BLaER1 (cell line): Measurements from ENCODE around the gene CUX1.

Experiments used
- H3K27ac ChIP-seq: shearing (Covaris generic); formaldehyde crosslinking; 2 replicates; pipeline ENCODE4 v1.8.1; 2022
- H3K27me3 ChIP-seq: shearing (Covaris generic); formaldehyde crosslinking; 2 replicates; pipeline ENCODE4 v1.8.1; 2022
- H3K36me3 ChIP-seq: shearing (Covaris generic); formaldehyde crosslinking; 2 replicates; pipeline ENCODE4 v1.8.1; 2022
- H3K4me1 ChIP-seq: shearing (Covaris generic); formaldehyde crosslinking; 2 replicates; pipeline ENCODE4 v1.8.1; 2022
- H3K4me2 ChIP-seq: shearing (Covaris generic); formaldehyde crosslinking; 2 replicates; pipeline ENCODE4 v1.8.1; 2022
- H3K4me3 ChIP-seq: shearing (Covaris generic); formaldehyde crosslinking; 2 replicates; pipeline ENCODE4 v1.8.1; 2022
- H3K9ac ChIP-seq: shearing (Covaris generic); formaldehyde crosslinking; 2 replicates; pipeline ENCODE4 v1.8.1; 2022
- H3K9me3 ChIP-seq: shearing (Covaris generic); formaldehyde crosslinking; 2 replicates; pipeline ENCODE4 v1.8.1; 2022
- H4K20me1 ChIP-seq: shearing (Covaris generic); formaldehyde crosslinking; 2 replicates; pipeline ENCODE4 v1.8.1; 2022
- Cebpa-rat ChIP-seq: shearing (Covaris generic); IDR thresholded peaks from 2 replicates; pipeline ENCODE4 v1.8.1; 2022

Gene CUX1

DNA sequence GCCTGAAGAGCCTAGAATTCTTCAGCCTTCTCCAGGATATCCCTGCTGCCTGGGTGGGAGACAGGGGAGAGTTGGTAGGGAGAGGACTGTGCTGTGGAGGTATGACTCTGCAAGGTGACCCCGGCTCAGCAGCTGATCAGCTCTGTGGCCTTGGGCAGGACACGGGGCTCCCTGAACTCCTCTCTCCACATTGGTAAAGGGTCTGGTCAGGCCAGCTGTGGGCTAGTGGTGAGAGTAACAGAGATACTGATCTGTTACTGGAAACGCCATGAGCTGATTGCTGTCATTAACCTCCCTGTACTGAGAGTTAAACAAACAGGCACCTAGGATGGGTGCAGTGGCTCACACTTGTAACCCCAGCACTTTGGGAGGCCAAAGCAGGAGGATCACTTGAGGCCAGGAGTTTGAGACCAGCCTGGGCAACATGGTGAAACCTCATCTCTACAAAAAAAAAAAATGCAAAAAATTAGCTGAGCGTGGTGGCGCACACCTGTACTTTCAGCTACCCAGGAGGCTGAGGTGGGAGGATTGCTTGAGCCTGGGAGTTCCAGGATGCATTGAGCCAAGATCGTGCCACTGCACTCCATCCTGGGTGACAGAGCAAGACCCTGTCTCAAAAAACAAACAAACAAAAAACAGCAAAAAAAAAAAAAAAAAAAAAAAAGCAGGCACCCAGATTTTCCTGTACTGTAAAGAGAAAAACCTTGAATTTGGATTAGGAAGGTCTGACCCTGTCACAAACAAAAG, 151.5 kb downstream of the CUX1 start:
- Histone ChIP-seq H3K4me3 (peak overlapping the region; percentile 58), H3K9ac (peak overlapping the region; percentile 80), H3K4me2 (peak overlapping the region; percentile 95)

DNA sequence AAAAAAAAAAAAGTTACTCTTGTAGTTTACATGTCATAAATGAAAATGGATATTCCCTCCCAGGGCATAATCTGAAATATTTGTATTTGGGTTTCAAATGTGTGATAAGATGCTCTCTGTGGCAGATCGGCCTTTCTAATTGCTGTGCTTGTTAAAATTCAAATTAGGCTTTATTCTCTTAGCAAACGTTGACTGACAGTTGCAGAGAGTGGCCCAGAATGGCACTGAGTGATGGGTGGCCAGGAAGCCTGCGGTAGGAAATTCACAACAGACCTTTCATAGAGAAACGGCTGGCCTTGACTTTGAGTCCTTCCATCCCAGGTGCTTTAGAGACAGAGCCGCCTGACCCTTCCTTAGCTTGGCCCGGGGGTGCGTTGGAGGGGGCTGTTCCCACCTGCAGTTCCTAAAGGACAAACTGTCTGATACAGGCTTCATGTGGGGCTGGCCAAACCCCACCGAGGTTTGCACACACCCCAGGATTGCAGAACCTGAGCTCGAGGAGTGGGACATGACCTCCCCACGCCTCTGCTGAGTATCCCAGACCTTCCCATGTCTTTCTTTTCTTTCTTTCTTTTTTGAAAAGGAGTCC, 152.7 kb downstream of the CUX1 start:
- TF ChIP-seq Cebpa-rat, result no peak
- peaks cover 12% of the 10 kb centered on the region for H3K36me3 ChIP-seq
- peak overlapping the region; percentile 96 for H3K27ac ChIP-seq
- H3K4me3 ChIP-seq, result peak overlapping the region; percentile 58
- H3K27me3 ChIP-seq, result no peaks in the 10 kb centered on the region
- no peaks in the 10 kb centered on the region; the same call in 1 of the 2 replicates for H3K9me3 ChIP-seq
- no peaks in the 10 kb centered on the region for H4K20me1 ChIP-seq
- peak overlapping the region; percentile 80 for H3K9ac ChIP-seq
- peaks cover 100% of the 10 kb centered on the region for H3K4me1 ChIP-seq
- H3K4me2 ChIP-seq, result peak overlapping the region; percentile 95

More for the DNA sequence above, 151.5 kb downstream of the CUX1 start:
- peak overlapping the region; percentile 96 for H3K27ac ChIP-seq
- H3K27me3 ChIP-seq, result no peaks in the 10 kb centered on the region
- no peaks in the 10 kb centered on the region; the same call in 1 of the 2 replicates for H3K9me3 ChIP-seq
- H3K36me3 ChIP-seq, result peaks cover 20% of the 10 kb centered on the region
- H4K20me1 ChIP-seq, result no peaks in the 10 kb centered on the region
- H3K4me1 ChIP-seq, result peaks cover 100% of the 10 kb centered on the region
- TF ChIP-seq Cebpa-rat, result no peak

DNA sequence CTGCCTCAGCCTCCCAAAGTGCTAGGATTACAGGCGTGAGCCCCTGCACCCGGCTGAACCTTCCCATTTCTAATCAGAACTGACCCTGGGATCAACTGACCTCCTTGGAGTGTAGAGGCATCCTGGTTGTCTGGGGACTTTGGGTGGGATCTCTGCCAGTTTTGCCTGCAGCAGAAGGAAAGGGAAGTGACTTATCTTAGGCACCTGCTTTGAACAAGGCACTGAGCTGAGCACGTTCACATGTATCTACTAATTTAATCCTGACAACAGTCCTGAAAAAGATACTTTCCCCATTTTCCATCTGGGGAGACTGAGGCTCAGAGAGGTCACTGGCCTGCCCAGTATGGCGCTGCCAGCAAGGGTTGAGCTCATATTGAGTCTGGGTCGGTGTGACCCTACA, 153.4 kb downstream of the CUX1 start:
- H3K4me1 ChIP-seq, result peaks cover 100% of the 10 kb centered on the region
- TF ChIP-seq Cebpa-rat, result no peak
- peak overlapping the region; percentile 80 for H3K9ac ChIP-seq
- no peaks in the 10 kb centered on the region for H3K27me3 ChIP-seq
- peak overlapping the region; percentile 96 for H3K27ac ChIP-seq
- no peaks in the 10 kb centered on the region; the same call in 1 of the 2 replicates for H3K9me3 ChIP-seq
- peak overlapping the region; percentile 95 for H3K4me2 ChIP-seq
- H4K20me1 ChIP-seq, result no peaks in the 10 kb centered on the region
- peaks cover 12% of the 10 kb centered on the region for H3K36me3 ChIP-seq
- peak overlapping the region; percentile 58 for H3K4me3 ChIP-seq

DNA sequence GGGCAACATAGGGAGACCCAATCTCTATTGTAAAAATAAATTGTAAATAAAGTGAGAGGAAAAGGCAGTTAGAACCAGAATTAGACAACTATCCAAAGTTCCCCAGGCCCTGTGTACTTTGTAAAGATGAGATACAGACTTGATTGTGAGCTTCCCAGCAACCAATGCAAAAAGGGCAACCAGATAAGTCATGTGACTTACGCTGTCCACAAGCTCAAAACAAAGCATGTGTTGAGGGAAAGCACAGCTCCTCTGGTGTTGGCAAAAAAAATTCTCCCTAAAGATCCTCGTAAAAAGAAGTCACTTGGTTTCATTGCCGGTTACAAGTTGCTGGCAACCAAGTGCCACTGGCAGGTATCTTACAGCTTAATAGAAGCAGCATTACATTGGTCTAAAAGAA, 154.0 kb downstream of the CUX1 start:
- Histone ChIP-seq H3K4me3 (no peak overlapping the region), H3K27me3 (no peaks in the 10 kb centered on the region), H3K27ac (peak overlapping the region; percentile 96), H3K36me3 (peaks cover 10% of the 10 kb centered on the region), H3K9ac (peak overlapping the region; percentile 80), H3K4me1 (peaks cover 100% of the 10 kb centered on the region), H3K9me3 (no peaks in the 10 kb centered on the region; the same call in 1 of the 2 replicates), H3K4me2 (peak overlapping the region; percentile 95), H4K20me1 (no peaks in the 10 kb centered on the region)
- TF ChIP-seq Cebpa-rat, result no peak

DNA sequence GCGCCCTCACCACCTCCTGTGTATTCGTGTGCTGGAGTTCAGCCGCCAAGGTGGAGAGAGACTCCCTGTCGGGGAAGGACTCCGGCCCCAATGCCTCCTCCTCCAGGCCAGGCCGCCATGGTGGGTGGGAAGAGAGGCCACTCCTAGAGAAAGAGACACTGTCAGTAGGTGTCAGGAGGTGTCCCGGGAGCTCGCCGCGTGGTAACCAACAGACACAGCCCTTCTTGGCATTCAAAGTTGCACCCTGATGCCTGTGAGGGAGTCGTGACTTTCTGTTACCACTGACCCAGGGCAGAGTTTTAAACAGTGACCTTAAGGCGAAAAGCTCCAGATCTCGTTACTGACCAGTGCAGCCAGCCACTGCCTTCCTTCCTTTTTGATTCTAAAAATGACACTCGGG, 155.2 kb downstream of the CUX1 start:
- H4K20me1 ChIP-seq, result no peaks in the 10 kb centered on the region
- H3K9ac ChIP-seq, result peak overlapping the region; percentile 72
- H3K4me3 ChIP-seq, result peak overlapping the region; percentile 8; the same call in 1 of the 2 replicates
- H3K36me3 ChIP-seq, result peaks cover 8% of the 10 kb centered on the region; the same call in 1 of the 2 replicates
- H3K4me1 ChIP-seq, result peaks cover 100% of the 10 kb centered on the region
- no peaks in the 10 kb centered on the region for H3K27me3 ChIP-seq
- TF ChIP-seq Cebpa-rat, result no peak
- peak overlapping the region; percentile 81 for H3K4me2 ChIP-seq
- peak overlapping the region; percentile 96 for H3K27ac ChIP-seq
- H3K9me3 ChIP-seq, result no peaks in the 10 kb centered on the region; the same call in 1 of the 2 replicates

DNA sequence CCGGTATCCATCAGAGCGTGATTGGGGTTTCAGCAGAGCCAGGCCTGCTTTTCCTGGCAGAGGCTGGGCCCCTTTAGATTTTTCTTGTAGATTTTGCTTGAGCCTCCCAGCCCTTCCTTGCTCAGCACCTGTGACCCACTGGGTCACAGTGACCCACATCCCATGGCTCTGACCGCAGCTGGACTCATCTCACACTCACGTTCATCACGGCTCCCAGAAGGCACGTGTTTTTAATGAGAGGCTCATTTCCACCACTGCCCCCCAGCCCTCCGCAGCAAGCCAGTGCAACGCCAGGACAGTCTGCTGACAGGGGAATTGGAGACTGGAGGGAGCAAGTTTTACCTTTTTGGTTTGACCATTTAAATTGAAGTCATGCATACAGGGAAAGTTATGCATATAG, 155.7 kb downstream of the CUX1 start:
- Histone ChIP-seq H3K4me1 (peaks cover 100% of the 10 kb centered on the region), H3K36me3 (peaks cover 12% of the 10 kb centered on the region; the same call in 1 of the 2 replicates), H3K27ac (peak overlapping the region; percentile 96), H3K4me3 (no peak overlapping the region), H4K20me1 (no peaks in the 10 kb centered on the region), H3K27me3 (no peaks in the 10 kb centered on the region), H3K9ac (peak overlapping the region; percentile 72), H3K4me2 (peak overlapping the region; percentile 81), H3K9me3 (no peaks in the 10 kb centered on the region; the same call in 1 of the 2 replicates)
- TF ChIP-seq Cebpa-rat, result no peak

DNA sequence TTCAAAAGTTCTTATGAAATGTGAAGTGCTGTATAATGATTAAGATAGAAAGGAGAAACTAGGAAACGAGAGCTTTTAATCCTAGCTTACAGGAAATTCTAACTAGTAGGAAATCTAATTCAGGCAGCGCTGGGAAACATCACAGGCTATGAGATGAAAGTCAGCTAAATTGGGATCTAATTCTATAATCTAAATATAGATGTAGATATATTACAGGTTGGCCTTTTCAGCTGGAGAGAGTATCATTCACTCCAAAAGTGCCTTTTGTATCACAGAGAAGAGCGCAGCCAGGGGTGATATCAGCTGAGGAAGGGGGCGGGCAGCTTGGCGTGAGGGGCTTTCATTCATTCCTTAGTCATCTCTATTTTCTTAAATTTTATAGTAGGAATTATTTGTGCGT, 157.0 kb downstream of the CUX1 start:
- H3K36me3 ChIP-seq, result peaks cover 20% of the 10 kb centered on the region
- peak overlapping the region; percentile 81 for H3K4me2 ChIP-seq
- TF ChIP-seq Cebpa-rat, result no peak
- H3K9me3 ChIP-seq, result no peaks in the 10 kb centered on the region; the same call in 1 of the 2 replicates
- H3K27me3 ChIP-seq, result no peaks in the 10 kb centered on the region
- H3K9ac ChIP-seq, result peak overlapping the region; percentile 72
- peaks cover 100% of the 10 kb centered on the region for H3K4me1 ChIP-seq
- no peaks in the 10 kb centered on the region for H4K20me1 ChIP-seq
- H3K4me3 ChIP-seq, result no peak overlapping the region; the same call in 1 of the 2 replicates
- H3K27ac ChIP-seq, result peak overlapping the region; percentile 96

DNA sequence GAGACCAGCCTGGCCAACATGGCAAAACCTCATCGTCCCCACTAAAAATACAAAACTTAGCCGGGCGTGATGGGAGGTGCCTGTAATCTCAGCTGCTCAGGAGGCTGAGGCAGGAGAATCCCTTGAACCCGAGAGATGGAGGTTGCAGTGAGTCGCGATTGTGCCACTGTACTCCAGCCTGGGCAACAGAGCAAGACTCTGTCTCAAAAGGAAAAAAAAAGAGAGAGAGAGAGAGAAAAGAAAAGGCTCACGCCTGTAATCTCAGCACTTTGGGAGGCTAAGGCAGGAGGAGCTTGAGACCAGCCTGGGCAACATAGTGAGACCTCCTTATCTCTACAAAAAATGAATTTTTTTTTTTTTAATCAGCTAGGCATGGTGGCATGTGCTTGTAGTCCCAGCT, 157.6 kb downstream of the CUX1 start:
- Histone ChIP-seq H3K9ac (peak overlapping the region; percentile 72), H3K4me2 (peak overlapping the region; percentile 81), H3K9me3 (no peaks in the 10 kb centered on the region; the same call in 1 of the 2 replicates), H3K36me3 (peaks cover 20% of the 10 kb centered on the region), H3K27ac (peak overlapping the region; percentile 96), H4K20me1 (no peaks in the 10 kb centered on the region), H3K4me1 (peaks cover 100% of the 10 kb centered on the region), H3K27me3 (no peaks in the 10 kb centered on the region), H3K4me3 (no peak overlapping the region)
- no peak for TF ChIP-seq Cebpa-rat

DNA sequence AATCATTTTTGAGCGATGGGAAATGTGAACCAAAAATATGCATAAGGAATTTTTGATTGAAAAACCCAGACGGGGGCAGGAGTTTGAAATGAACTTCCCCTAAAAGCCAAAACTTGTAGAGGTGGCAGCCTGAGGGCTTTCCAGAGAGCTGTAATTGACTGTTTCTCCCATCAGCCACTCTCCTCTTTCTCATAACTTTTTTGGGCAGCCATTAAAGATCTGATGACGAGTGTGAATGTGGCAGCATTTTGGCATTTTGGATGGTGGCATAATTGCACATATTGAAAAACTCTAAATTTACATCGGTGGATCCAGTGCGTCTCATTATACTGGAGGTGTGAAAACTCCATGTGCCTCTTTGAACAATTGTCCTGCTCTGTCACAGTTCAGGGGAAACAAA, 159.0 kb downstream of the CUX1 start:
- Histone ChIP-seq H3K9me3 (no peaks in the 10 kb centered on the region; the same call in 1 of the 2 replicates), H3K9ac (no peak overlapping the region)

DNA sequence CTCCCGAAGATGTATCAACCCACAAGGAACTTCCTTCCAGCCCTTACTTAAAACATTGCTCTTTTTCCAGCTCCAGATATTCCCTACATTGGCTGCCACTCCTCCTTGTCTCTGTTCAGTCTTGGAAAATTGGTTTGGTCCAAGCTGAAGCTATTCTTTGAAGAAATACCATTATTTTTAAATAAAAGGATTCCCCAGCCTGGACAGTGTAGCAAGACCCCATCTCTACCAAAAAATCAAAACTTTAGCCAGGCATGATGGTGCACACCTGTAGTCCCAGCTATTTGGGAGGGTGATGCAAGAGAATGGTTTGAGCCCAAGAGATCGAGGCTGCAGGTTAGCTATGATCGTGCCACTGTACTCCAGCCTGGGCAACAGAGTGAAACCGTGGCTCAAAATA, 159.8 kb downstream of the CUX1 start:
- peak; percentile 18; the same call in 1 of the 2 replicates for TF ChIP-seq Cebpa-rat
- peaks cover 19% of the 10 kb centered on the region for H3K36me3 ChIP-seq
- H3K27ac ChIP-seq, result peak overlapping the region; percentile 81
- peaks cover 100% of the 10 kb centered on the region for H3K4me1 ChIP-seq
- H3K27me3 ChIP-seq, result no peaks in the 10 kb centered on the region
- 0 out of 2 replicates have a peak overlapping the region, but pooled peaks have one; percentile 44 for H3K9ac ChIP-seq
- H3K4me3 ChIP-seq, result no peak overlapping the region
- H3K9me3 ChIP-seq, result no peaks in the 10 kb centered on the region
- no peaks in the 10 kb centered on the region for H4K20me1 ChIP-seq
- H3K4me2 ChIP-seq, result peak overlapping the region; percentile 81

More for the DNA sequence above, 159.0 kb downstream of the CUX1 start:
- TF ChIP-seq Cebpa-rat, result no peak
- H3K27ac ChIP-seq, result peak overlapping the region; percentile 96; the same call in 1 of the 2 replicates
- H3K27me3 ChIP-seq, result no peaks in the 10 kb centered on the region
- H3K36me3 ChIP-seq, result peaks cover 20% of the 10 kb centered on the region
- H3K4me1 ChIP-seq, result peaks cover 100% of the 10 kb centered on the region
- H3K4me3 ChIP-seq, result no peak overlapping the region
- H3K4me2 ChIP-seq, result peak overlapping the region; percentile 81
- H4K20me1 ChIP-seq, result no peaks in the 10 kb centered on the region
